Measurements from ENCODE around the gene CD82.
A peak's percentile ranks its signal among the peaks of the same experiment; 100 is the strongest.

Gene CD82

GRCh38 chr11:44565211-44565952, at the start of gene CD82:
Gene CD82, plus strand, starts transcription at chr11:44565663. Its CDS starts 29,000 bp downstream, at chr11:44594663.
- TF ChIP-seq ZFX (IDR thresholded peaks at IDR 0.05; ENCODE audit: borderline replicate concordance) (no peak), CTCF (IDR thresholded peaks at IDR 0.05) (peak; percentile 32; the same call in 1 of the 2 replicates)
- peak within 1 kb of the TSS; percentile 66 for H3K27ac ChIP-seq

GRCh38 chr11:44516688-44517507, 48.6 kb upstream of the CD82 start:
- TF ChIP-seq CTCF (IDR thresholded peaks at IDR 0.05) (no peak), ZFX (IDR thresholded peaks at IDR 0.05; ENCODE audit: borderline replicate concordance) (no peak)
- no peak overlapping the region for H3K27ac ChIP-seq

- TF ChIP-seq CTCF (IDR thresholded peaks at IDR 0.05) (no peak), ZFX (IDR thresholded peaks at IDR 0.05; ENCODE audit: borderline replicate concordance) (no peak)
- no peak overlapping the region for H3K27ac ChIP-seq
Measured at GRCh38 chr11:44517541-44517940, 47.9 kb upstream of the CD82 start.

GRCh38 chr11:44518968-44519550, 46.4 kb upstream of the CD82 start:
- no peak for TF ChIP-seq ZFX (IDR thresholded peaks at IDR 0.05; ENCODE audit: borderline replicate concordance)
- TF ChIP-seq CTCF (IDR thresholded peaks at IDR 0.05): no peak
- no peak overlapping the region for H3K27ac ChIP-seq

- H3K27ac ChIP-seq: no peak overlapping the region
- TF ChIP-seq CTCF (IDR thresholded peaks at IDR 0.05) (no peak), ZFX (IDR thresholded peaks at IDR 0.05; ENCODE audit: borderline replicate concordance) (no peak)
Measured at GRCh38 chr11:44519989-44520737, 45.3 kb upstream of the CD82 start.

- no peak for TF ChIP-seq CTCF (IDR thresholded peaks at IDR 0.05)
- TF ChIP-seq ZFX (IDR thresholded peaks at IDR 0.05; ENCODE audit: borderline replicate concordance): no peak
- H3K27ac ChIP-seq: no peak overlapping the region
Measured at GRCh38 chr11:44521148-44521547, 44.3 kb upstream of the CD82 start.
